Liver (tissue), 9 donors: ENCODE measurements around the gene TMEM45B. TPM values are rescaled to one million over a fixed set of nuclear protein-coding genes. Genes with fewer than 3 reads are reported as not detected.

ENCODE experiments used
- DNase-seq: peaks from one replicate; pipeline ENCODE4 v3.0.0-alpha.2; 2017; ENCODE audit warnings: low spot score
- H3K27ac ChIP-seq, 2 donors: one replicate each; pipeline ENCODE4 v1.7.0; 2013; ENCODE audit warnings: inconsistent platforms in 2 of 2, low read length in 2 of 2, control low read depth in 1 of 2, low read depth in 1 of 2, mild to moderate bottlenecking in 1 of 2
- H3K27me3 ChIP-seq, 4 donors: one replicate each; pipeline versions ENCODE4 v1.6.1 to v1.7.0; 2013; ENCODE audit warnings: low read length in 3 of 4, inconsistent platforms in 1 of 4, mild to moderate bottlenecking in 1 of 4, moderate library complexity in 1 of 4; ENCODE audit not compliant: control insufficient read depth in 4 of 4, insufficient read depth in 4 of 4
- H3K36me3 ChIP-seq, 4 donors: one replicate each; pipeline versions ENCODE4 v1.6.1 to v1.7.0; 2013; ENCODE audit warnings: low read length in 3 of 4, mild to moderate bottlenecking in 3 of 4, low read depth in 1 of 4, moderate library complexity in 1 of 4; ENCODE audit not compliant: control insufficient read depth in 4 of 4, insufficient read depth in 3 of 4
- H3K4me1 ChIP-seq, 4 donors: one replicate each; pipeline versions ENCODE4 v1.6.1 to v1.7.0; 2013; ENCODE audit warnings: low read length in 3 of 4, mild to moderate bottlenecking in 3 of 4, moderate library complexity in 1 of 4; ENCODE audit not compliant: control insufficient read depth in 4 of 4, insufficient read depth in 4 of 4
- H3K4me3 ChIP-seq, 3 donors: one replicate each; pipeline versions ENCODE4 v1.6.1 to v1.7.0; 2013; ENCODE audit warnings: low read length in 3 of 3, control low read depth in 1 of 3, low read depth in 1 of 3, mild to moderate bottlenecking in 1 of 3
- H3K9ac ChIP-seq, 2 donors: one replicate each; pipeline ENCODE4 v1.7.0; 2013; ENCODE audit warnings: low read length in 2 of 2, mild to moderate bottlenecking in 2 of 2, moderate library complexity in 2 of 2, control low read depth in 1 of 2, low read depth in 1 of 2
- H3K9me3 ChIP-seq, 4 donors: one replicate each; pipeline versions ENCODE4 v1.6.1 to v1.7.0; 2013; ENCODE audit warnings: low read length in 3 of 4; ENCODE audit not compliant: control insufficient read depth in 4 of 4
- EGR1 ChIP-seq, 2 donors: IDR thresholded peaks; 2 replicates each; pipeline ENCODE4 v1.6.1; 2016 to 2018; ENCODE audit warnings: antibody characterized with exemption in 2 of 2, low read depth in 2 of 2
- FOXA2 ChIP-seq: IDR thresholded peaks from 2 replicates; pipeline ENCODE4 v1.6.1; 2016; ENCODE audit warnings: antibody characterized with exemption
- HNF4A ChIP-seq, 2 donors: conservative IDR thresholded peaks; 2 replicates each; pipeline ENCODE4 v1.6.1; 2016; ENCODE audit warnings: antibody characterized with exemption in 2 of 2, mild to moderate bottlenecking in 2 of 2
- NR2F2 ChIP-seq: IDR thresholded peaks from 2 replicates; pipeline ENCODE4 v1.6.1; 2016; ENCODE audit warnings: antibody characterized with exemption
- RAD21 ChIP-seq, 2 donors: IDR thresholded peaks; 2 replicates each; pipeline ENCODE4 v1.6.1; 2016; ENCODE audit warnings: antibody characterized with exemption in 2 of 2, mild to moderate bottlenecking in 2 of 2
- REST ChIP-seq: IDR thresholded peaks from 2 replicates; pipeline ENCODE4 v1.6.1; 2016; ENCODE audit warnings: antibody characterized with exemption, mild to moderate bottlenecking
- SP1 ChIP-seq: IDR thresholded peaks from 2 replicates; pipeline ENCODE4 v1.6.1; 2018; ENCODE audit warnings: antibody characterized with exemption, mild to moderate bottlenecking
- WGBS: extraction: QIAGEN DNeasy Blood & Tissue Kit; methylation state at CpG from one replicate; pipeline ENCODE4 v1.1.7; 2013; 5-methylcytosine and 5-hydroxymethylcytosine counted together
- polyA plus RNA-seq, 2 donors: library from polyadenylated mRNA; stranded (reverse) in 1 of 2; unstranded in 1 of 2; fragments of 200-250 nt in 1 of 2; fragments of >200 nt in 1 of 2; fragmentation: Nextera tagmentation in 1 of 2; extraction: Ambion mirVana in 1 of 2; gene quantifications; one replicate each; pipeline versions ENCODE4 v1.2.1 to v1.2.3, GENCODE V29; 2013 to 2015
- total RNA-seq, 2 donors: library from RNA; depleted of rRNA; stranded (reverse); fragments of >200 nt; gene quantifications; one replicate each; pipeline ENCODE4 v1.2.3, GENCODE V29; 2014
- donor health status: healthy.
- donor health status: healthy.
- donor health status: healthy.
- donor health status: healthy.
- donor health status: healthy.

The TMEM45B gene
- total and polyA plus RNA-seq, 4 donors, result 5.5 to 23.7 (median 6.7) TPM

GRCh38 chr11:129894278-129895125, 78.9 kb downstream of the TMEM45B start:
- peak overlapping the region; percentile 96 to 99 (median 97) for H3K4me3 ChIP-seq
- H3K9ac ChIP-seq, result peak overlapping the region; percentile 34 to 84
- WGBS, result 22% methylated on average over 13 of the region's 13 CpGs
- no peaks in the 10 kb centered on the region for H3K9me3 ChIP-seq
- peaks cover 2 to 34% (median 14%) of the 10 kb centered on the region in 4 donors for H3K36me3 ChIP-seq
- TF ChIP-seq REST (no peak), SP1 (no peak), EGR1 (IDR thresholded peaks at IDR 0.05; ENCODE audit: low read depth in 2 of 2) (no peak), NR2F2 (no peak), FOXA2 (no peak), RAD21 (IDR thresholded peaks at IDR 0.05) (no peak)
- no peak for DNase-seq
- peak overlapping the region; percentile 78 to 82 for H3K27ac ChIP-seq
- peaks cover 0 to 15% (median 13%) of the 10 kb centered on the region in 4 donors for H3K4me1 ChIP-seq
- H3K27me3 ChIP-seq, result no peaks in the 10 kb centered on the region

DNA sequence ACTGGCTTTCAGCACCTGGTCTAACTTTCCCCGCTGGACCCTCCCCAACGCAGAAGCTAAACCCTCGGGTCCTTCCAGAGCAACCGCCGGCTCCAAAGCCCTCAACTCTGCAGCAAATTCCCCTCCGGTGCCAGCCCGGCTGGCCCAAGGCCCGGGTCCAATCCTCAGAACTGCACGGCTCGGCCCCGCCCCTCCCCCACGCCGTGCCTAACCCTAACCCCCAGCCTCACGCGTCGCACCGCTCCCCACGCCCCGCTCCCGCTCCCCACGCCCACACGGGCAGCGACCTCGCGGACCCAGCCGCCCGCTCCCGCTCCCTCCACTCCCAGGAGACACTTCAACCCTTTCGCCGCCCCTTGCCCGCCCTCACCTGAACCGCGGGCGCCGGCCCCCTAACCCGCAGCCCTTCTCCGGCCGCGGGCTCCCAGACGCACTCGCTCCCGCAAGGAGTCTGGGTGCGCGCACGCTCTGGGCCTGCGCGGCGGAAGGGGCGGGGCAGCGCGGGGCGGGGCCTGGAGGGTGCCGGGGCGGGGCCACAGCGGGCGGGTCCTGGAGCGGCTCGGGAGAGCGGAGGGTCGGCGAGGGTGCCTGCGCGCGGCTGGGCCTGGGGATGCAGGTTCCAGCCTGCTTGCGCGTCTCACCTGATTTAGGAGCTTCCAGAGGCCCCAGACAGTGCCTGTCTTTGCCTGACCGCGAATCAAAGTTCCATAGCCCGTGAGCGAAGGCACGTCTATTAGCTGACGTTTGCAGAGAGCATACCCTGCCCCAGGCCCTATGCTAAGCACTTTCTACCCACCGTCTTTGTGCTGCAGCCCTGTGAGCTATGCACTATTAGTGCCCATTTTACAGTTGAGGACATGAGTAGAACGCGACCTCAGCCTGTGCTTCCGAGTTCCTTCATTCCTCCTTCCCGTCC, 79.7 kb downstream of the TMEM45B start, which contains the start of gene NFRKB:
Gene NFRKB, minus strand, starts transcription at position 453 of the 916 bp plus-strand sequence. CDS start 2,729 bp downstream, outside the sequence.
- H3K27me3 ChIP-seq, result no peaks in the 10 kb centered on the region
- DNase-seq, result peak; percentile 98
- TF ChIP-seq REST, result peak; percentile 37
- TF ChIP-seq HNF4A (conservative IDR thresholded peaks at IDR 0.05), result no peak
- H3K9ac ChIP-seq, result peak within 1 kb of the TSS; percentile 44 to 84
- no peaks in the 10 kb centered on the region for H3K9me3 ChIP-seq
- H3K27ac ChIP-seq, result peak within 1 kb of the TSS; percentile 78 to 82
- 2% methylated on average over 77 of the region's 77 CpGs for whole genome bisulfite sequencing
- H3K4me1 ChIP-seq, result peaks cover 0 to 15% (median 13%) of the 10 kb centered on the region in 4 donors
- H3K36me3 ChIP-seq, result peaks cover 2 to 25% (median 11%) of the 10 kb centered on the region in 4 donors
- peak within 1 kb of the TSS; percentile 96 to 99 (median 97) for H3K4me3 ChIP-seq
